Smooth muscle cell (in vitro differentiated cells): ENCODE data around the gene SCUBE3. TPM values are rescaled to one million over a fixed set of nuclear protein-coding genes. Genes with fewer than 3 reads are reported as not detected.

Source experiments
- DNase-seq: peaks from one replicate; lab custom pipeline; 2025; ENCODE audit not compliant: unreplicated experiment; lab: John Stamatoyannopoulos, UW
- H2AFZ ChIP-seq: fragments of 200-600 bp; sonication (generic); 2 replicates; pipeline ENCODE4 v1.6.0; 2016; ENCODE audit warnings: antibody characterized with exemption, low read depth, mild to moderate bottlenecking
- H3F3A ChIP-seq: fragments of 200-600 bp; sonication (generic); 2 replicates; pipeline ENCODE4 v1.6.0; 2017; ENCODE audit warnings: antibody characterized with exemption, low read depth
- H3K27ac ChIP-seq: fragments of 200-600 bp; sonication (generic); 2 replicates; pipeline ENCODE4 v1.5.1; 2016; ENCODE audit warnings: low read depth, mild to moderate bottlenecking
- H3K27me3 ChIP-seq: fragments of 200-600 bp; sonication (generic); 2 replicates; pipeline ENCODE4 v1.6.1; 2016; ENCODE audit warnings: low read depth, mild to moderate bottlenecking
- H3K36me3 ChIP-seq: fragments of 200-600 bp; sonication (generic); 2 replicates; pipeline ENCODE4 v1.5.1; 2016; ENCODE audit warnings: low read depth
- H3K4me1 ChIP-seq: fragments of 200-600 bp; sonication (generic); 2 replicates; pipeline ENCODE4 v1.5.1; 2016; ENCODE audit warnings: low read depth
- H3K4me2 ChIP-seq: fragments of 200-600 bp; sonication (generic); 2 replicates; pipeline ENCODE4 v1.6.0; 2016; ENCODE audit warnings: mild to moderate bottlenecking
- H3K4me3 ChIP-seq: fragments of 200-600 bp; sonication (generic); 2 replicates; pipeline ENCODE4 v1.5.1; 2016; ENCODE audit warnings: mild to moderate bottlenecking
- H3K79me2 ChIP-seq: fragments of 200-600 bp; sonication (generic); 2 replicates; pipeline ENCODE4 v1.6.0; 2016; ENCODE audit warnings: low read depth, mild to moderate bottlenecking
- H3K9ac ChIP-seq: fragments of 200-600 bp; sonication (generic); 2 replicates; pipeline ENCODE4 v1.6.0; 2016; ENCODE audit warnings: low read depth
- H3K9me3 ChIP-seq: fragments of 200-600 bp; sonication (generic); replicated peaks from 2 replicates; pipeline ENCODE4 v1.5.1; 2016; ENCODE audit warnings: low read depth
- H4K20me1 ChIP-seq: fragments of 200-600 bp; sonication (generic); 2 replicates; pipeline ENCODE4 v1.6.0; 2016; ENCODE audit warnings: low read depth
- WGBS: methylation state at CpG from one replicate; pipeline ENCODE4 v1.1.7; 2016; ENCODE audit warnings: low lambda C conversion rate; 5-methylcytosine and 5-hydroxymethylcytosine counted together
- polyA plus RNA-seq: library from polyadenylated mRNA; unstranded; fragments of >200 nt; fragmentation: Nextera tagmentation; extraction: Ambion mirVana; gene quantifications from 2 replicates; pipeline ENCODE4 v1.2.1, GENCODE V29; 2016
- total RNA-seq: library from RNA; depleted of rRNA; stranded (reverse); fragments of >200 nt; gene quantifications from 2 replicates; pipeline ENCODE4 v1.2.3, GENCODE V29; 2014
- TF ChIP-seq, protein P1 (sequence below): fragments of 200-600 bp; sonication (generic); IDR thresholded peaks from 2 replicates; pipeline ENCODE4 v1.5.1; 2017; ENCODE audit warnings: borderline replicate concordance, mild to moderate bottlenecking, antibody characterized with exemption; ENCODE audit not compliant: insufficient read depth, poor library complexity, severe bottlenecking

The SCUBE3 gene
- total and polyA plus RNA-seq, 2 experiments from 2014 or later = 14.6 to 18.0 TPM

DNA sequence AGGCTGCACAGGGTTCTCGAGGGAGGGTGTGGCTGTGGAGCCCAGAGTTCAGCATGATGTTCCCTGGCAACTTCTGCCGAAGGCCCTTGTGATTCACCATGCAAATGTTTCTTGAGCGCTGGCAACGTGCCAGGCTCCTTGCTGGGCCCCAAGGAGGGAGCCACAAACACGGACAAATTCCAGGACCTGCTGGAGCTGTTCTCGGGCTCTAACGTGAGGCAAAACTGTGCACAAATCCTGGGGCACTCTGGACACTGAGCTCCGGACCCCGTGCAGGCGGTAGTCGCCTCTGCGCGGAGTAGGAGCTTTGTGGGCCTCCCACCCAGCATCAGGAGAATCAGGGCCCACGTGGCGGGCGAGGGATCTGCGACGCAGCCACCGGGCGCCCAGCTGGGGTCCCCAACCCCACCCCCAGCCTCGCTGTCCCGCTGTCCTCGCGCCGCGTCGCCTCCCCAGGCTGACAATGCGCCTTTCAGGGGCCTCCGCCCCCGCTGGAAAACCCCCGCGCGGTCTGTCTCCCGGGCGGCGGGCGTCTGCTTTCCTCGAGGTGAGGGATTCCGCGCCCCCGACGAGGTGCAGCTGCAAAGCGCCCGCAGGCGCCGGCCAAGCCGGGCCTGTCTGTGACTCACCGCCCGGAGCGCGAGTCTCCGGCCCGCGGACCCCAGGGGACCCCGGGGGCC, 31.7 kb upstream of the SCUBE3 start:
- H3K4me2 ChIP-seq = peak overlapping the region; percentile 43
- H3K27me3 ChIP-seq = no peaks in the 10 kb centered on the region
- no peak overlapping the region for H3K4me3 ChIP-seq
- H3K4me1 ChIP-seq = peaks cover 4% of the 10 kb centered on the region
- H3K36me3 ChIP-seq = no peaks in the 10 kb centered on the region
- H3K9ac ChIP-seq = no peak overlapping the region
- no peak overlapping the region for H3K27ac ChIP-seq
- no peaks in the 10 kb centered on the region for H3K79me2 ChIP-seq
- DNase-seq = peak; percentile 16
- 28% methylated on average over 41 of the region's 55 CpGs for WGBS
- no peak overlapping the region for H2AFZ ChIP-seq
- H3K9me3 ChIP-seq = no peaks in the 10 kb centered on the region
- TF ChIP-seq, protein P1, sequence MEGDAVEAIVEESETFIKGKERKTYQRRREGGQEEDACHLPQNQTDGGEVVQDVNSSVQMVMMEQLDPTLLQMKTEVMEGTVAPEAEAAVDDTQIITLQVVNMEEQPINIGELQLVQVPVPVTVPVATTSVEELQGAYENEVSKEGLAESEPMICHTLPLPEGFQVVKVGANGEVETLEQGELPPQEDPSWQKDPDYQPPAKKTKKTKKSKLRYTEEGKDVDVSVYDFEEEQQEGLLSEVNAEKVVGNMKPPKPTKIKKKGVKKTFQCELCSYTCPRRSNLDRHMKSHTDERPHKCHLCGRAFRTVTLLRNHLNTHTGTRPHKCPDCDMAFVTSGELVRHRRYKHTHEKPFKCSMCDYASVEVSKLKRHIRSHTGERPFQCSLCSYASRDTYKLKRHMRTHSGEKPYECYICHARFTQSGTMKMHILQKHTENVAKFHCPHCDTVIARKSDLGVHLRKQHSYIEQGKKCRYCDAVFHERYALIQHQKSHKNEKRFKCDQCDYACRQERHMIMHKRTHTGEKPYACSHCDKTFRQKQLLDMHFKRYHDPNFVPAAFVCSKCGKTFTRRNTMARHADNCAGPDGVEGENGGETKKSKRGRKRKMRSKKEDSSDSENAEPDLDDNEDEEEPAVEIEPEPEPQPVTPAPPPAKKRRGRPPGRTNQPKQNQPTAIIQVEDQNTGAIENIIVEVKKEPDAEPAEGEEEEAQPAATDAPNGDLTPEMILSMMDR = no peak
- H4K20me1 ChIP-seq = no peaks in the 10 kb centered on the region
- peaks cover 11% of the 10 kb centered on the region for H3F3A ChIP-seq

DNA sequence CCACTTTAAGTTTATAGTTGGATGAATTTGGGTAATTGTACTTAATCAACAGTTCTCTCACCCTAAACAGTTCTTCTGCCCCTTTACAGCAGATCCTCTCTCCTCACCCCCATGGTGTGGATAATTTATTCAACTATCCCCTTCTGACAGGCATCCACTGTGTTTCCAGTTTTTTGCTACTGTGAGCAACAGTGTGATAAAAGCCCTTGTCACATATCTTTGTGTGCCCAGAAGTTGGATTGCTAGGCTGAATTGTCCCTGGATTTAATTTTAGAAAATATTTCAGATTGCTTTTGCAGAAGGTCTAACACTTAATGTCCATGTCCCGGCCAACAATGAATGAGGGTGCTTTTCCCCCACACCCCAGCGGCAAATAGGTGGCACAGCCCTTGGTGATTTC, 30.5 kb upstream of the SCUBE3 start:
- Histone ChIP-seq H3F3A (peaks cover 11% of the 10 kb centered on the region), H2AFZ (no peak overlapping the region), H3K79me2 (no peaks in the 10 kb centered on the region), H3K36me3 (no peaks in the 10 kb centered on the region), H3K4me3 (no peak overlapping the region), H3K27ac (no peak overlapping the region), H3K4me2 (no peak overlapping the region), H3K4me1 (peaks cover 4% of the 10 kb centered on the region), H3K9me3 (no peaks in the 10 kb centered on the region), H3K9ac (no peak overlapping the region), H4K20me1 (no peaks in the 10 kb centered on the region), H3K27me3 (no peaks in the 10 kb centered on the region)
- DNase-seq = no peak
- TF ChIP-seq, protein P1 = no peak
- WGBS = 94% methylated on average over 2 of the region's 2 CpGs

DNA sequence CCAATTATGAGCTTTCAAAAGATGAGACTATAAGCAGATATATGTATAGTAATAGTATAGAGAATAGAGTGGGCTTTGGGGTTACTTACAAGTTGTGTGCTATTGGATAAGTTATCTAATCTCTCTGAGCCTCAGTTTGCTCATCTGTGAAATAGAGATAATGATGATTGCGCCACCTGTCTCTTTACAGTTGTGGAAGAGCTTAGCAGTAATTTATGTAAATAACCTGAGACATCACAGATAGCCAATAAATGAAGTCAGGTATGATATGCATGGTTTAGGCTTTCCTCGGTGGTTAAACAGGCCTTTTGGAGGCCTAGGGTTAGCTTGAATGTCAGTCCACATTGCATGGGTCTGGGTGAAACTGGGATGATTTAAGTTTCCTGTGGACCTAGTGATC, 29.8 kb upstream of the SCUBE3 start:
- Histone ChIP-seq H3K27ac (no peak overlapping the region), H3K4me1 (peaks cover 4% of the 10 kb centered on the region), H3K4me3 (no peak overlapping the region), H3K79me2 (no peaks in the 10 kb centered on the region), H3K9ac (no peak overlapping the region), H3K36me3 (no peaks in the 10 kb centered on the region), H3K9me3 (no peaks in the 10 kb centered on the region), H4K20me1 (no peaks in the 10 kb centered on the region), H2AFZ (no peak overlapping the region), H3K27me3 (no peaks in the 10 kb centered on the region), H3K4me2 (no peak overlapping the region), H3F3A (peaks cover 11% of the 10 kb centered on the region)
- 95% methylated on average over 2 of the region's 2 CpGs for WGBS
- DNase-seq = no peak
- TF ChIP-seq, protein P1 = no peak
